Measurements from ENCODE around the gene DBT.
"Not testable (repeated sequence)": the region's sequence is repeated elsewhere in the genome, so short reads cannot be mapped to it uniquely, and the experiment has no call there.

DNA sequence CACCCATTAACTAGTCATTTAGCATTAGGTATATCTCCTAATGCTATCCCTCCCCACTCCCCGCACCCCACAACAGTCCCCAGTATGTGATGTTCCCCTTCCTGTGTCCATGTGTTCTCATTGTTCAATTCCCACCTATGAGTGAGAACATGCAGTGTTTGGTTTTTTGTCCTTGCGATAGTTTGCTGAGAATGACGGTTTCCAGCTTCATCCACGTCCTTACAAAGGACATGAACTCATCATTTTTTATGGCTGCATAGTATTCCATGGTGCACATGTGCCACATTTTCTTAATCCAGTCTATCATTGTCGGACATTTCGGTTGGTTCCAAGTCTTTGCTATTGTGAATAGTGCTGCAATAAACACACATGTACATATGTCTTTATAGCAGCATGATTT, 8.8 kb upstream of the DBT start:
- TF ChIP-seq, protein P1, sequence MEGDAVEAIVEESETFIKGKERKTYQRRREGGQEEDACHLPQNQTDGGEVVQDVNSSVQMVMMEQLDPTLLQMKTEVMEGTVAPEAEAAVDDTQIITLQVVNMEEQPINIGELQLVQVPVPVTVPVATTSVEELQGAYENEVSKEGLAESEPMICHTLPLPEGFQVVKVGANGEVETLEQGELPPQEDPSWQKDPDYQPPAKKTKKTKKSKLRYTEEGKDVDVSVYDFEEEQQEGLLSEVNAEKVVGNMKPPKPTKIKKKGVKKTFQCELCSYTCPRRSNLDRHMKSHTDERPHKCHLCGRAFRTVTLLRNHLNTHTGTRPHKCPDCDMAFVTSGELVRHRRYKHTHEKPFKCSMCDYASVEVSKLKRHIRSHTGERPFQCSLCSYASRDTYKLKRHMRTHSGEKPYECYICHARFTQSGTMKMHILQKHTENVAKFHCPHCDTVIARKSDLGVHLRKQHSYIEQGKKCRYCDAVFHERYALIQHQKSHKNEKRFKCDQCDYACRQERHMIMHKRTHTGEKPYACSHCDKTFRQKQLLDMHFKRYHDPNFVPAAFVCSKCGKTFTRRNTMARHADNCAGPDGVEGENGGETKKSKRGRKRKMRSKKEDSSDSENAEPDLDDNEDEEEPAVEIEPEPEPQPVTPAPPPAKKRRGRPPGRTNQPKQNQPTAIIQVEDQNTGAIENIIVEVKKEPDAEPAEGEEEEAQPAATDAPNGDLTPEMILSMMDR (IDR thresholded peaks at IDR 0.05; ENCODE audit: low read depth, low read length) = not testable (repeated sequence)
- not testable (repeated sequence) for TF ChIP-seq POLR2A (IDR thresholded peaks at IDR 0.05; ENCODE audit: extremely low read depth, insufficient read length)
- TF ChIP-seq, protein P2, sequence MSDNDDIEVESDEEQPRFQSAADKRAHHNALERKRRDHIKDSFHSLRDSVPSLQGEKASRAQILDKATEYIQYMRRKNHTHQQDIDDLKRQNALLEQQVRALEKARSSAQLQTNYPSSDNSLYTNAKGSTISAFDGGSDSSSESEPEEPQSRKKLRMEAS (IDR thresholded peaks at IDR 0.05; ENCODE audit: low read depth, low read length) = not testable (repeated sequence)

All from NB4 (cell line).